HG03565 (cell line): ENCODE results near the gene DES.
A peak's percentile ranks its signal among the peaks of the same experiment; 100 is the strongest.
"Not testable (repeated sequence)": the region's sequence is repeated elsewhere in the genome, so short reads cannot be mapped to it uniquely, and the experiment has no call there.

Experiments used
- ATAC-seq: cut with Tn5 transposase; IDR thresholded peaks from one replicate; pipeline ENCODE4 v1.9.1; 2021; ENCODE audit warnings: mild to moderate bottlenecking, moderate library complexity; ENCODE audit not compliant: unreplicated experiment

DES gene

DNA sequence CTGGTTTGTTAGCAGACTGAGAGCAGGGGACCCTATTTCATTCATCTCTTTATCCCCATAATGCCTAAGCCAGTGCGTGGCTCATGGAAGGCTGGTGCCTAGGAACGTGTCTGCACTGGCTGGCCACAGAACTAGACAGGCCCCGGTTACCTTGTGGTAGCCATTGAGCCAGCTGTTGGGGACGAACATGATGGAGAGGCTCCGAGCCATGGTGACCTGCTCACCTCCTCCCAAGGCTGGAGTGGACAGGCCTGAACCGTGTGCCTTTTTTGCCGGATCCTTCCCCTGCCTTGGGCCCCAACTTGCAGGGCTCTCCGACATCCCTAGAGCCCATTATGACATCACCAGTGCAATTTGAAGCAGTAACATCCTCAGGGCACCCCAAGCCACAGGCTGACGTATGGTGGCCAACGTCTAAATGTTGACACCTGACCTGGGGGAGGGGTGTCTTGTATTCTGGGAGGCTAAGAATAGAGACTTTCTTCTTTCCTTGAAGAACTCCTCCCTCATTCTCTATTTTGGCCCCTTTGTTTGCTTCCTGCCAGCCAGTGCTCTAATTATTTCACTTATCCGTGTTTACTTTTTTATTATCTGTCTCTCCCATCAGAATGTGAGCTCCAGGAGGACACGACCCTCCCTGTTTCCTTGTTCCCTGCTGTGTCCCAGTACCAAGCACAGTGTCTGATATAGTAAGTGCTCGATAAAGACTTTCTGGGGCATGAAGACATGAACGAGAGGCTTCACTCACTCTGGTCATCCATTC, 18.3 kb upstream of the DES start:
- ATAC-seq: no peak

DNA sequence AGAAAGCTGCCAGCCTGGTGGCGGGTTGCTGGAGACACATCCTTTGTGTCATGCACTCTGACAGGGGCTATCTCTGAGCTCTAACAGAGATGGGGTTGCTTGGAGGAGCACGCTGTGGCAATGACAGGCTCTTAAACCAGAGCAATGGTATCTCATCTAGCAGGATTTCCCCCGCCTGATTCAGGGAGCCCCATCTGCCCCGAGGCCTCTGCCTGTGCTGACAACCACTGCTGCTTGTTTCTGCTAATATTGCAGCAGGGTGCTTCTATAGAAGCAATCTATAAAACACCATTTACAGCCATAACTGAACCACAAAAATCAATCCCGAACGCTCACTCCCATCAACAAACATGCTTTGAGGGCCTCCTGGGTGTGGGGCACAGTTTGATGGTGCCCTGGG, 17.6 kb upstream of the DES start:
- ATAC-seq: no peak

GRCh38 chr2:219401606-219402005, 16.6 kb upstream of the DES start:
- no peak for ATAC-seq

DNA sequence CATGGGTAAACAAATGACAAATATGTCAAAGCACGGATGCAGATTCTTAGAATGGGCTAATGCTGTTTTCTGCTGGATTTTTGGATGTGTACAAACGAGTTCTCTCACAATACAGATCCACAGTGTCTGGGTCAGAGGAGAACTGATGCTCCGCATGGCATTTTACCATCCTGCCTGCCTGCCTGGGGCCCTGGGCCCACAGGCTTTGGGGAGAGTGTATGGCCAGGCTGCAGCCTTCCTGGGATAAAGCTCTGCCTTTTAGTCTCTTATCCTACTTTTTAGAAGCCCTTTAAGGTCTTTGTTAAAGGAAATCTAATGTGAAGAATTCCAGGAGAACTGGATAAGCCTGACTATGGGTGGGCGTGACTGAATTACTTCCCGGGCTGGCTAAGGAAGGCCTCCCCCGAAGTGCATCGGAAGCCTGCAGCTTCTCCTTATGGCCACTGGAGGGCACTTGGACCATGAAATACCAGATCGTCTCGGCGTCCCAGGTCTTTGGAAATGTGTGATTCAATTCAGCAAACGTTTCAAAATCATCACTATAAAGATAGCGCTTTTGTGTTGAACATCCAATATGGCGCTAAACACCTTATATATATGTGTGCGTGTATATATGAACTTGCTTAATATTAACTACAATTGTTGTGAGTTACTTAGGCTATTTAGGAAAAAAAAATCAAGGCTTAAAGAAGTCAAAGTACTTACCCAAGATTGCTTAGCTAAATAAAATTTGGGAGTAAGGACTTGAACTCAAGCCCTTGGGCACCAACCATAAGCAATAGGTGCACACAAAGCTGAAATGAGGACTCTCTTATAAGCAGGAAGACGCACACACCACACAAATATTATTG, 15.3 kb upstream of the DES start:
- ATAC-seq: peak; percentile 70

- ATAC-seq: no peak
Observed at GRCh38 chr2:219403861-219404260, 14.3 kb upstream of the DES start.

DNA sequence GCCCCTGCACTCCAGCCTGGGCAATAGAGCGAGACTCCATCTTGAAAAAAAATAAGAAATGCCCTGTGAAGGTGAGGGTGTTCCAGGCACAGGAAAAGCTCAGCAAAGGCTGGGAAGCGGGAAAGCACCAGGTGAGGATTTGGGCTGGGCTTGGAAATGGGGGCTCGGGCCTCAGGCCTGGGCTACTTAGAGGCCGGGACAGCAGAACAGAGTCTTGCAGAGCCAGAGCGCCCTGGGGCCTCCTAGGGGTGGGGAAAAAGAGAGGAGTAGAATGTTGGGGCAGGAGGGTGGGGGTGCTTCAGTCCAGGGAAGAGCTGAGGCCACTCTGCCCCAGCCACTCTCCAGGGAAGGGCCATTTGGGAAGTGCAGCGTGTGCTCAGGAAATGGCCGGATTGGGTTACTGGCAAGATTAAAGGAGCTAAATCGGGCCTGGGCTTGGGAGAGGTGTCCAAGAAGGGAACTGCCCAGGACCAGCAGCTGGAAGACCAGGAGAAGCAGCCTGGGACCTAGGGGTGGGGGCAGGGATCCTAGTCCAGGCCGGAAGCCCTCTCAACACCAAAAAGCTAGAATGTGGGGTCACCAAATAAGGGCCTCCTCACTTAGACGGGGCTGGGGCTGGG, 13.8 kb upstream of the DES start:
- no peak for ATAC-seq

DNA sequence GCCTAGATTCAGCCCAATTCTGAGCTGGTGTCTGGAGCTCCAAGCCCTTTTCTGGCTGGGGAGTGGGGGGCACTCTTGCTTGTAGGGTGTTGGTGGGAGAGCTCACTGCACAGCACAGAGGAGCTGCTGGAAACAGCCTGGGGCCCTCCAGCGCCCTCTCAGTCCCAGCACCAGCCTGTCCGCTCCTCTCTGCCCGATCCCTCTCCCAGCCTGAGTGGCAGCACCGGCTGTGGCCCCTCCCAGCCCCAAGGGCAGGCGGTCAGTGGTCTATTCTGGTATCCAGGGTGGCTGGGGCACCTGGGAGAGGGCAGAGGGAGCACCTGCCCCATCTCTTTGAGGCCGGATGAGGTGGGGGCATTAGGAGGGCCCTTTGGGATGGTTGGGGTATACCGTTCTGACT, 13.2 kb upstream of the DES start:
- no peak for ATAC-seq

DNA sequence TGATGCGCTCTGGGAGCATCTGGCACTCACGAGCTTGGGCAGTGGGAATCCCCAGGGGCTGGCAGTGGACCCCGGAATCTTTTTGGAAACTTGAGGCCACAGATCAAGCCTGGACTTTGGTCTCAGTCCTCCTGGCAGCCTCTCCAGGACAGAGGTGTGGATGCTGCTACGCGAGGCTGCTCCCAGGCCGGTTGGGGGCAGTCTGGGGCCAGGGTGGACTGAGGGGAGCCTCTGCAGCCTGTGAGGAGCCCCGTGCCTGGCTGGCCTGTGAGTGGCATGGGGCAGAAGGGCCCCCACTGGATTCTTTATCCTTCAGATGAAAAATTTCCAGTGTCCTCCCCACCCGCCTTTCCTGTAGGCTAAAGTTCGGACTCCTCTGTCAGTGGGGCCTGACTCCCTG, 12.7 kb upstream of the DES start:
- ATAC-seq: no peak

- no peak for ATAC-seq
Observed at GRCh38 chr2:219405958-219406860, 12.0 kb upstream of the DES start.

GRCh38 chr2:219406861-219407230, 11.3 kb upstream of the DES start:
- no peak for ATAC-seq

GRCh38 chr2:219407343-219407742, 10.8 kb upstream of the DES start:
- ATAC-seq: not testable (repeated sequence)

DNA sequence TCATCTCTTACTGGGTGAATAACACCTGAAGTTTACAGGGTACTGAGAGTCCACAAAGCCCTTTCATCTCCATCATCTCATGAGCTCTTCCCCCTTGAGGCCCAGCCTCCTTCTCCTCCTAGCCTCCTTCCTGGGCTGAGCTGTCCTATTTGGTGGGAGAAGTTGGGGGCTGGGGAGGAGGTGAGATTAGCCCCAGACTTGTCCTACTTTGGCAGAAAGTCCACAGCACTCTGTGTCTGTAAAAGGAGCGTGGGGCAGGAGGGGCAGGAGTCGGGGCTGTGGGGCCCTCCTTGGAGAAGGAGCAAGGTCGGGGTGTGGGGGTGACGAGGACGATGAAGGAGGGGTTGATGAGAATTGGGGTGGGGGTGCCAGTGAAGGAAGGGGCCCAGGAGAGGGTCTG, 10.0 kb upstream of the DES start:
- ATAC-seq: no peak

DNA sequence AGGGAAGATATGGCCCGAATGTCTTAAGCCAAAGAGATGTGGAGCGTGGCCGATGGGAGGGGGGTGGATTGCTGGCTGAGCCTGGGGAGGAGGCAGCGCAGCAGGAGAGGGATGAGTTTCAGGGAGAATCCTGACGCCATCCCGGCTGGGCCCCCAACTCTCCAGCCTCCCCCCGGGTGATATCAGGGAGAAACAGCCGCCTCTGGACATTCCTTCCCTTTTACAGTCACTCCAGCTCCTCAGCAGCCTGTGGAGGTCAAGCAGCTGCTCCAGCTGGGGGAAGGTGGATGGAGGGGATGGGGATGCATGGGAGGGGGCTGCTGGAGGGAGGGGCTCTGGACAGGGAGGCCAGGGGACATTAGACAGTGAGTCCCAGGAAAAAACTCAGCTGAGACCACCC, 9.5 kb upstream of the DES start:
- no peak for ATAC-seq

- ATAC-seq: no peak
Observed at GRCh38 chr2:219409619-219410018, 8.6 kb upstream of the DES start.

DNA sequence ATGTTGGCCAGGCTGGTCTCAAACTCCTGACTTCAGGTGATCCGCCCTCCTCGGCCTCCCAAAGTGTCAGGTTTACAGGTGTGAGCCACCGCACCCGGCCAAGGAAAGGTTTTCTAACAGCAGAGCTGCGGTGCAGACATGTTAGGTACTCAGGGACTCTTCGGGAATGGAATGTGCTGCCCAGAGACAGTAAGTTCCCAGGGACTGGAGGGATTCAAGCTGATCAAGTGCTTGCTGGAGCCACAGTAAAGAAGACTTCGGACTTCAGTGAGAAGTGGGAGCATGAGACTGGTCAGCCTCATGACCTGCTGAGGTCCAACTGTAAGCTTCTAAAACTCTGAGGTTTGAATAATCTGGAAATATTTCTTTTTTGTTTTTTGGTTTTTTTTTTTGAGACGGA, 7.8 kb upstream of the DES start:
- ATAC-seq: no peak

- no peak for ATAC-seq
Observed at GRCh38 chr2:219414857-219415256, 3.3 kb upstream of the DES start.

- no peak for ATAC-seq
Observed at GRCh38 chr2:219415580-219416234, 2.5 kb upstream of the DES start.

DNA sequence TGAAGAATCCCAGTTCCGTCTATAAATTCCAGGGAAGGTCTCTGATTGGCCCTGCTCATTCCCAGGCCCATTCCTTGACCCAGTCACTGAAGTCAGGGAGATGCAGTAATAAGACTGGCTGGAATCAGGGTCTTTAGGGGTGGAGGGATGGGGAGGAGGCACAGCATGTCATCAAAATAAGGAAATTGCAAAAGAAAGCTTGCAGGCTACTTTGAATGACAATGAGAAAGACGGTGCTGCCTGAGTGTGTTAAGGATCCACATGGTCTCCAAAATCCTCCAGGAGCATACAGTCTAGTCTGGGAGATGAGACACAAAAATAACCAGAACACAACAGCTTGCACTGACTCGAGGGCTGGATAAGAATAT, 2.0 kb upstream of the DES start:
- ATAC-seq: no peak

DNA sequence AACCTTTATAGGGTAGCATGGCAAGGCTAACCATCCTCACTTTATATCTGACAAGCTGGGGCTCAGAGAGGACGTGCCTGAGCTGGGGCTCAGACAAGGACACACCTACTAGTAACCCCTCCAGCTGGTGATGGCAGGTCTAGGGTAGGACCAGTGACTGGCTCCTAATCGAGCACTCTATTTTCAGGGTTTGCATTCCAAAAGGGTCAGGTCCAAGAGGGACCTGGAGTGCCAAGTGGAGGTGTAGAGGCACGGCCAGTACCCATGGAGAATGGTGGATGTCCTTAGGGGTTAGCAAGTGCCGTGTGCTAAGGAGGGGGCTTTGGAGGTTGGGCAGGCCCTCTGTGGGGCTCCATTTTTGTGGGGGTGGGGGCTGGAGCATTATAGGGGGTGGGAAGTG, 1.2 kb upstream of the DES start:
- no peak for ATAC-seq

GRCh38 chr2:219417374-219417773, 803 bp upstream of the DES start:
- ATAC-seq: no peak

- ATAC-seq: no peak
Observed at GRCh38 chr2:219419012-219419324, 791 bp downstream of the DES start.
